CD4-positive, alpha-beta T cell treated with Interleukin-4 for 4 hours (primary cell): Measurements from ENCODE around the gene NOX1.

Experiments
- DNase-seq: peaks from one replicate; pipeline ENCODE4 v3.0.0-alpha.2; 2020

The NOX1 gene

GRCh38 chrX:100874325-100874724, at the start of gene NOX1:
TSS of gene NOX1 (minus strand) at chrX:100874359. CDS start at chrX:100874139, 220 bp downstream.
- no peak for DNase-seq

GRCh38 chrX:100915562-100915961, 41.4 kb upstream of the NOX1 start:
- no peak for DNase-seq

- DNase-seq: no peak
Observed at GRCh38 chrX:100913111-100913510, 39.0 kb upstream of the NOX1 start.

- no peak for DNase-seq
Observed at GRCh38 chrX:100911731-100912130, 37.6 kb upstream of the NOX1 start.

GRCh38 chrX:100905620-100906019, 31.5 kb upstream of the NOX1 start:
- no peak for DNase-seq

GRCh38 chrX:100904433-100904832, 30.3 kb upstream of the NOX1 start:
- DNase-seq: no peak

GRCh38 chrX:100895365-100896075, 21.4 kb upstream of the NOX1 start:
- DNase-seq: no peak

GRCh38 chrX:100883654-100884053, 9.5 kb upstream of the NOX1 start:
- no peak for DNase-seq

GRCh38 chrX:100880368-100880767, 6.2 kb upstream of the NOX1 start:
- DNase-seq: no peak

- DNase-seq: no peak
Observed at GRCh38 chrX:100871594-100872560, 2.3 kb downstream of the NOX1 start.

GRCh38 chrX:100870527-100870926, 3.6 kb downstream of the NOX1 start:
- DNase-seq: no peak

- no peak for DNase-seq
Observed at GRCh38 chrX:100868273-100868672, 5.9 kb downstream of the NOX1 start.

- DNase-seq: no peak
Observed at GRCh38 chrX:100864657-100865391, 9.3 kb downstream of the NOX1 start.

GRCh38 chrX:100863326-100863864, 10.8 kb downstream of the NOX1 start:
- no peak for DNase-seq

- DNase-seq: no peak
Observed at GRCh38 chrX:100852810-100853209, 21.3 kb downstream of the NOX1 start.

GRCh38 chrX:100850317-100850716, 23.8 kb downstream of the NOX1 start:
- no peak for DNase-seq

- no peak for DNase-seq
Observed at GRCh38 chrX:100831219-100831946, 42.8 kb downstream of the NOX1 start.

- peak; percentile 3 for DNase-seq
Observed at GRCh38 chrX:100830547-100830946, 43.6 kb downstream of the NOX1 start.

GRCh38 chrX:100830143-100830542, 44.0 kb downstream of the NOX1 start:
- DNase-seq: peak; percentile 0

- peak; percentile 68 for DNase-seq
Observed at GRCh38 chrX:100829730-100830129, 44.4 kb downstream of the NOX1 start.

- peak; percentile 77 for DNase-seq
Observed at GRCh38 chrX:100819837-100820666, 54.1 kb downstream of the NOX1 start, which contains the start of gene CSTF2. TSS of gene CSTF2 (plus strand) at chrX:100820391. CDS start at chrX:100820417, 26 bp downstream.
